Measurements from ENCODE around the gene BAIAP3.

The BAIAP3 gene

GRCh38 chr16:1313721-1314369 lies 19.6 kb upstream of the BAIAP3 start:
- in situ Hi-C loops (cut with MboI; ENCODE audit: low pct_unique_long_range_greater_than_20kb, low sequenced_read_pairs) = no loop called here
- no peak for DNase-seq

- in situ Hi-C loops (cut with MboI; ENCODE audit: low pct_unique_long_range_greater_than_20kb, low sequenced_read_pairs) = no loop called here
- DNase-seq = no peak
Measured at GRCh38 chr16:1314399-1315068, 18.9 kb upstream of the BAIAP3 start.

GRCh38 chr16:1315081-1316032 lies 18.1 kb upstream of the BAIAP3 start:
- in situ Hi-C loops (cut with MboI; ENCODE audit: low pct_unique_long_range_greater_than_20kb, low sequenced_read_pairs) = no loop called here
- DNase-seq = no peak

- no peak for DNase-seq
- in situ Hi-C loops (cut with MboI; ENCODE audit: low pct_unique_long_range_greater_than_20kb, low sequenced_read_pairs) = no loop called here
Measured at GRCh38 chr16:1316033-1316405, 17.4 kb upstream of the BAIAP3 start.

GRCh38 chr16:1317479-1318267 lies 15.8 kb upstream of the BAIAP3 start:
- in situ Hi-C loops (cut with MboI; ENCODE audit: low pct_unique_long_range_greater_than_20kb, low sequenced_read_pairs) = no loop called here
- DNase-seq = no peak

GRCh38 chr16:1318268-1318545 lies 15.2 kb upstream of the BAIAP3 start:
- in situ Hi-C loops (cut with MboI; ENCODE audit: low pct_unique_long_range_greater_than_20kb, low sequenced_read_pairs) = no loop called here
- DNase-seq = no peak

- no peak for DNase-seq
- in situ Hi-C loops (cut with MboI; ENCODE audit: low pct_unique_long_range_greater_than_20kb, low sequenced_read_pairs) = no loop called here
Measured at GRCh38 chr16:1319041-1319440, 14.4 kb upstream of the BAIAP3 start.

- DNase-seq = no peak
- in situ Hi-C loops (cut with MboI; ENCODE audit: low pct_unique_long_range_greater_than_20kb, low sequenced_read_pairs) = no loop called here
Measured at GRCh38 chr16:1320097-1320496, 13.3 kb upstream of the BAIAP3 start.

GRCh38 chr16:1320658-1321240 lies 12.7 kb upstream of the BAIAP3 start:
- in situ Hi-C loops (cut with MboI; ENCODE audit: low pct_unique_long_range_greater_than_20kb, low sequenced_read_pairs) = no loop called here
- DNase-seq = no peak

- in situ Hi-C loops (cut with MboI; ENCODE audit: low pct_unique_long_range_greater_than_20kb, low sequenced_read_pairs) = no loop called here
- DNase-seq = no peak
Measured at GRCh38 chr16:1322407-1322806, 11.0 kb upstream of the BAIAP3 start.

GRCh38 chr16:1323296-1324239 lies 9.9 kb upstream of the BAIAP3 start:
- in situ Hi-C loops (cut with MboI; ENCODE audit: low pct_unique_long_range_greater_than_20kb, low sequenced_read_pairs) = no loop called here

GRCh38 chr16:1324286-1324826 lies 9.1 kb upstream of the BAIAP3 start:
- DNase-seq = no peak
- in situ Hi-C loops (cut with MboI; ENCODE audit: low pct_unique_long_range_greater_than_20kb, low sequenced_read_pairs) = no loop called here

More at GRCh38 chr16:1323296-1324239, 9.9 kb upstream of the BAIAP3 start:
- no peak for DNase-seq

GRCh38 chr16:1325261-1325660 lies 8.2 kb upstream of the BAIAP3 start:
- in situ Hi-C loops (cut with MboI; ENCODE audit: low pct_unique_long_range_greater_than_20kb, low sequenced_read_pairs) = no loop called here
- DNase-seq = no peak

GRCh38 chr16:1325673-1326371 lies 7.6 kb upstream of the BAIAP3 start:
- in situ Hi-C loops (cut with MboI; ENCODE audit: low pct_unique_long_range_greater_than_20kb, low sequenced_read_pairs) = no loop called here
- DNase-seq = no peak

- in situ Hi-C loops (cut with MboI; ENCODE audit: low pct_unique_long_range_greater_than_20kb, low sequenced_read_pairs) = no loop called here
- DNase-seq = no peak
Measured at GRCh38 chr16:1326391-1326790, 7.1 kb upstream of the BAIAP3 start.

- in situ Hi-C loops (cut with MboI; ENCODE audit: low pct_unique_long_range_greater_than_20kb, low sequenced_read_pairs) = no loop called here
Measured at GRCh38 chr16:1326946-1327618, 6.4 kb upstream of the BAIAP3 start.

GRCh38 chr16:1327619-1327947 lies 5.9 kb upstream of the BAIAP3 start:
- in situ Hi-C loops (cut with MboI; ENCODE audit: low pct_unique_long_range_greater_than_20kb, low sequenced_read_pairs) = no loop called here
- no peak for DNase-seq

More at GRCh38 chr16:1326946-1327618, 6.4 kb upstream of the BAIAP3 start:
- DNase-seq = no peak

Measured in KBM-7 (cell line).